ENCODE results near the gene UQCC3.
"Not testable (repeated sequence)": the region's sequence is repeated elsewhere in the genome, so short reads cannot be mapped to it uniquely, and the experiment has no call there.

The UQCC3 gene, protein sequence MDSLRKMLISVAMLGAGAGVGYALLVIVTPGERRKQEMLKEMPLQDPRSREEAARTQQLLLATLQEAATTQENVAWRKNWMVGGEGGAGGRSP

GRCh38 chr11:62671608-62672389 is at the start of gene UQCC3, which contains the start of gene LBHD1:
Gene UQCC3, plus strand, starts transcription at chr11:62671673. Its CDS starts 73 bp downstream, at chr11:62671746.
Gene LBHD1, minus strand, starts transcription at chr11:62672267. Its CDS starts 2,236 bp downstream, at chr11:62670031.
- in situ Hi-C loops (cut with MboI; ENCODE audit: low sequenced_read_pairs): no loop called here

DNA sequence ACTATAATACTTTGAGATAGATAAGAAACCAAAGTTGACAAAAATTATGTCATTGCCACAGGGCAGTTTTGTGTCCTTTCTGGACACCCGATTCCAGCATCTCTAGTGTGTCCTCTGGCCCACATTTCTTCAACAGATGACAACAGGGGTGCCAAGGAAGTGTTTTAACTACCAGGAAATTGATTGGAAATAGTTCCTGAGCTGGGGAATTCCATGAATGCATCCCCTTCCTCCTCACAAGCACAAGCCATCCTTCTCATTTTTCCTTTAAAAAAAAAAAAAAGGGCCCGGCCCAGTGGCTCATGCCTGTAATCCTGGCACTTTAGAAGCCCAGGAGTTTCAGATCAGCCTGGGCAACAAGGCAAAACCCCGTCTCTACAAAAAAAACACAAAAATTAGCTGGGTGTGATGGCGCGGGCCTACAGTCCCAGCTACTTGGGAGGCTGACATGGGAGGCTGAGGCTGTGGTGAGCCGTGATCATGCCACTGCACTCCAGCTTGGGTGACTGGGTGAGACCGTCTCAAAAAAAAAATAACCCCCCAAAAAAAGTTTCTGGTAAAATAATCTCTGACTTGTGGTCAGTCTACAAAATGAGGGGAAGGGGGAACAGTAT is 48.9 kb upstream of the UQCC3 start:
- in situ Hi-C loops (cut with MboI; ENCODE audit: low sequenced_read_pairs): no loop called here

GRCh38 chr11:62627713-62628112 is 43.8 kb upstream of the UQCC3 start:
- in situ Hi-C loops (cut with MboI; ENCODE audit: low sequenced_read_pairs): no loop called here

DNA sequence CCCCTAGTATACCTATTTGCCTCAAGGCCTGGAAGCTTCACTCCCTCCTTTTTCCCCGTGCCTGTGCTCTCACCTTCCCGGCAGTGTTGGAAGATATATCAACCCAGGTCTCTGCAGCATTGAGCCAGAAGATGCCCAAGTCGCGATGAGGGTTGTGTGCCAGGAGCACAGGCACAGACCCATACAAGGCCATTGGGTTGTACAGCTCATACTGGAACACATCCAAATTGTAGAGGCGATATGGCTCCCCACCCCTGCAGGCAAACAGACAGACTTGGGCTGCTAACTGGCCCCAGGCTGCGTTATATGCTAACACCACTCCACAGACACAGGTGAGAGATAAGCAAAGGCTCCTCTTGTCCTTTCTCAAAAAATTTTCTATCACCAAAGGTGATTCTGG is 39.0 kb upstream of the UQCC3 start:
- in situ Hi-C loops (cut with MboI; ENCODE audit: low sequenced_read_pairs): no loop called here

DNA sequence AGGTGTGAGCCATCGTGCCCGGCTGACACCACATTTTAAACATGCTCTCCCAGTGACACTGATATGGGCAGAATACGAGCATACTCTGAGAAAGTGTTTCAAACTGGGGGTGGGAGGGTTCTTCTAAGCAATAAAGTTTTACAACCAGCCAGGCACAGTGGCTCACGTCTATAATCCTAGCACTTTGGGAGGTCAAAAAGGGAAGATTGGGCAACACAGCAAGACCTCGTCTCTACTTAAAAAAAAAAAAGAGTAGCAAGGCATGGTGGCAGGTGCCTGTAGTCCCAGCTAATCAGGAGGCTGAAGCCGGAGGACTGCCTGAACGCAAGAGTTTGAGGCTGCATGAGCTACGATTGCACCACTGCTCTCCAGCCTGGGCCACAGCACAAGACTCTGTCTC is 27.3 kb upstream of the UQCC3 start:
- in situ Hi-C loops (cut with MboI; ENCODE audit: low sequenced_read_pairs): no loop called here

- in situ Hi-C loops (cut with MboI; ENCODE audit: low sequenced_read_pairs): no loop called here
Observed at GRCh38 chr11:62645671-62645945, 25.9 kb upstream of the UQCC3 start.

DNA sequence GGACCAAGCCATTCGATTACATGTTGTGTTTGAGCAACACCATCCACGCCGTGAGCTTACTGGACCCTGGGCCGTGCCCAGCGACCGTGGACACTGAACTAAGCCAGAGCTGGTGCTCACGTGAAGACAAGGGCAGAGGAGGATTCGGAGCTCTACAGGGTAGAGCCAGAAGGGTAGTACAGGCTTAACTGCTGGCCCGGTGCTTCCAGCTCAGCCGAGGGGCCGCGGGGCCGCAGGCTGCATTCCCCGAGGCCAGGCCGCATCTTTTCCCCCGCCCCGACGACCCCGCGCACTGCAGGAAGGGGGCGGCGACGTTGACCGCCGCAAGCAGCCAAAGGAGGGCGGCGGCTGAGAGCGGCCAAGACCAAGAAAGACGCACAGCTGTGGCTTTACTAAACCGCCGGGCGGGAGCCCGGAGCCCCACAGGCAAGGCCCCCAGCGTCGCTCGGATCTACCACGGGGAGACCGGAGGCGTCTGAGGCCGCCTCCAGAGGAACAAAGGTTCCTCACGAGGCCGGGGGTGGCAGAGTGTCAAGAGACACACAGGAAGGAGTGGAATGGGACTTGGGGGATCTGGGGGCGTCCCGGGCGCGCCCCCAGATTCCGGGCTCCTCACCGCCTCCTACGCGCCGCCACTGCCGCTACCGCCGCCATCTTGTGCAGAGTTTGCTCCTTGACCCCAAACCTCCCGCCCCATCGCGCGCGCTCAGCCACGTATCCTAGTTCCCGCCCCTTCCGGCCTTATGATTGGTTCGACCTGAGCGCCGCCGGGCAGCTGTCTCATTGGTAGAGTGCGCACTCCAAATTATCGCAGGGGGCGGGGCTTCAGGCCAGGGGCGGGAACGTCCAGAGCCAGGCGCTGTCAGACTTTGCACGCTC is 25.3 kb upstream of the UQCC3 start, which contains the start of gene GANAB:
TSS of gene GANAB (minus strand) at position 668 of the 879 bp plus-strand sequence. CDS start at position 654, 14 bp downstream.
- in situ Hi-C loops (cut with MboI; ENCODE audit: low sequenced_read_pairs): no loop called here

DNA sequence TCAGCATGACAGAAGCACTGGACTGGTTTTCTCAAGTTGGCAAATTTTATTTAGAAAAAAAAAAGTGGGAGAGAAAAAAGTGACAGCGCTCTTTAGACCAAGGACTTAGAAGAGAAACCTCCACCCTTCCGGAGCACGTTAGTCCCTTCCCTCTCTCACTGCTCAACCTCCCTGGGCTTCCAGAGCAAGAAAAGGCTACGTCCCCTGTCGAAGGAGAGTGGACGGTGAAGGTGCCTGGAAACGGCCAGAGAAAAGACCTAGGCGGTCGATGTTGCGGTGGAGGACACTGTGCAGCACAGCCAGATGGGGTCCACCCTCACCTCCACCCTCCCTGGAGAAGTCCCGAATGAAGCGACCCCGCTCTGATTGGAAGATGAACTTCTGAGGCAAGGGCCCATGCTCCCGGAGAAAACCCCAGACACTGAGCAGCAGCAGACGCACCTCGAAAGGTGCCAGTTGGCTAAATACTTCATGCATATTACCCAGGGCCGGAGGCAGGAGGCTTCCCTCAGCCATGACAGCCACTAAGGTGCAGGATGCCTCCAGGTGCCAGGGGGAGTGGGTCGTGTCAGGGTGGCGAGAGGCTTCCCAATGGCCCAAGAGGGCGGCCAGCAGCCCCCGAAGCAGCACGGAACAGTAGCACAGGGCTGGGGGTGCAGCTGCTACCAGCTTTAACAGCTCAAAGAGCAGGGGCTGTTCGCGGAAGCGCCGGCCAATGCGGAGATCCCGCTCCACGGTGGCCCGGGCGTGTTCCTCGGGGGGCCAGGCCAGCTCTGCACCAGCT is 24.5 kb upstream of the UQCC3 start:
- in situ Hi-C loops (cut with MboI; ENCODE audit: low sequenced_read_pairs): no loop called here

DNA sequence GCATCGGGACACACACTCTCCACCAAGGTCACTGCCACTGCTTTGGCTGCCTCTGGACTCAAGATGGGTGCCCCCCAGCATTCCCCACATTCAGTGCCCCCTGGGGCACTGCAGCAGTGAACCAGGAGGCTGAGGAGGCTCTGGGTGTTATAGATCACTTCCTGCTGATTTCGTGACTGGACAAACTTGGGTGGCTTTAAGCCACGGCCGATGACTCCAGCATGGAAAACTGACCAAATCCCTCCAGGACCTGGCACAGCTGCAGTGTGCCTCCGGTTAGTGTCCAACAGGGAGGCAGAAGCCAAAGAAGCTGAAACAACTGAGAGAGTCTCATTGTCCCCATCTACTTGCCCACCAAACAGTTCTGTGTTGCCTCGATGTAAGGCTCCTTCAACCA is 23.9 kb upstream of the UQCC3 start:
- in situ Hi-C loops (cut with MboI; ENCODE audit: low sequenced_read_pairs): no loop called here

- in situ Hi-C loops (cut with MboI; ENCODE audit: low sequenced_read_pairs): no loop called here
Observed at GRCh38 chr11:62648185-62648966, 23.1 kb upstream of the UQCC3 start.

DNA sequence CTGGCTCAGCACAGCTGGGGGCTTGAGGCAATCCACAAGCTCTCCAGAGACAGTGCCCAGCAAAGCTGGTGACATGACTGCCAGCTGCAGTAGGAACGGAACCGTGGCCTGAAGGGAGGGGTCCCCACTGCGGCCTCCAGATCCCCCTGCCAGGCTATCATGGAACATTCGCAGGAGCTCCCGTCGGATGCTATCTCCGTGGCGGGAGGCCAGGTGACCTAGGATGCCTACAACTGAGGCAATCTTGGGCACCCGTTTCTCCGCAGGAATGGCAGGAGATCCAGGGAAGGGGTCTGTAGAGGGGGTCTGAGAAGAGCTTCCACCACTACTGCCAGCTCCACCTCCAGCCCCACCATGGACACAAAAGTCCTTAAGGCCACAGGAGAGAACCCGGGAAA is 22.5 kb upstream of the UQCC3 start:
- in situ Hi-C loops (cut with MboI; ENCODE audit: low sequenced_read_pairs): no loop called here

DNA sequence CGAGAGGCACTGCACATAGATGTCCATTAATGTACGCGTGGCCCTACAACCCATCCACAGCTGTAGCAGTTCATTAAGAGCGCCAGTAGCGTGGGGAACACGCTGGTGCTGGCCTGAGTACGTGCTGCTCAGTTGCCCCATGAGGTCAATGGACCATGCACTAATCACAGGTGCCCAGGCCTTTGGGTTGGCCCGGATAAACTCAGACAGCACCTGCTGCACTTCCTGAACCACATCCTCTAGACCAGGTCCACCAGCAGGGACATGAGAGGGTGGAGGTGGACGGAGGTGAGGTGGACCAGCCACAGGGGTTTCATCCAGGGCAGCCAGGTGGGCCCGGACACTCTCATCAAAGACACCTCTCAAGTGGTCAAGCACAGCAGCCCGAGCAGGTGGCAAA is 22.0 kb upstream of the UQCC3 start:
- in situ Hi-C loops (cut with MboI; ENCODE audit: low sequenced_read_pairs): no loop called here

DNA sequence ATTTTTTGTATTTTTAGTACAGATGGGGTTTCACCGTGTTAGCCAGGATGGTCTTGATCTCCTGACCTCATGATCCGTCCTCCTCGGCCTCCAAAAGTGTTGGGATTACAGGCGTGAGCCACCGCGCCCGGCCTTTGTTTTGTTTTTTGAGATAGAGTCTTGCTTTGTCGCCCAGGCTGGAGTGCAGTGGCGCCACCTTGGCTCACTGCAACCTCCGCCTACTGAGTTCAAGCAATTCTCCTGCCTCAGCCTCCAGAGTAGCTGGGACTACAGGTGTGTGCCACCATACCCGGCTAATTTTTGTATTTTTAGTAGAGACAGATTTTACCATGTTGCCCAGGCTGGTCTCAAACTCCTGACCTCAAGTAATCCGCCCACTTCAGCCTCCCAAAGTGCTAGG is 21.2 kb upstream of the UQCC3 start:
- in situ Hi-C loops (cut with MboI; ENCODE audit: low sequenced_read_pairs): not testable (repeated sequence)

DNA sequence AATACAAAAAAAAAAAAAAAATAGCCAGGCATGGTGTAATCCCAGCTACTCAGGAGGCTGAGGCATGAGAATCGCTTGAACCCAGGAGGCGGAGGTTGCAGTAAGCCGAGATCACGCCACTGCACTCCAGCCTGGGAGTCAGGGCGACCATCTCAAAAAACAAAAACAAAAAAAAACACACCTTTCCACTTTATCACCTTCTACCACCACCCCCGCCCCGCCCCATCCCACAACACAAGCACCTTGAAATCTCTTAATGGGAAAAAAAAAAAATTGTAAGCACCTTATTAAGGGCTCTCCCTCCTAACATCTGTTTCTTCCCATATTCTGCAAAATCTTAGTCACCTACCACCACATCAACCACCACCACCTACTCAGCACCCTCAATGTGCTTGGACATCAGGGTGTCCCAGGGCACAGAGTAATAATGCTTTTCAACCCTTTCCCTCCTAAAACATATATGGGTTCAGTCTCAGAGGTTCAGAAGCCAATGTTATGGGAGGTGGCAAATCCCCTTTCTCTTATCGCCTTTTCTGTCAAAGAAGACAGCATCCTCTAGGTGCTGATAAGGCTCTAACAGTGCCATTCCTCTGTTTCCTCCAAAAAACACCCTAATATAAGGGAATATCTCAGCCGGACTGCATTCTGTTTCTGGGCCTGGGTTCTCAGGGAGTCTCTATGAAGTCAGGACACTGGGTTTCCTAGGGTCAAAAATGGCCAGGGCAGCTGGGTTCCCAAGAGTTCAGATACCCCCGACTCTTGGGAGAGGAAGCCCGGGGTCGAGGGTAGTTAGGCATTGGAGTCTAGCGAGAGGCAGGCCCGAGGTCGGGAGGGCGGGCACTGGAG is 19.1 kb upstream of the UQCC3 start:
- in situ Hi-C loops (cut with MboI; ENCODE audit: low sequenced_read_pairs): no loop called here

GRCh38 chr11:62654297-62654696 is 17.2 kb upstream of the UQCC3 start:
- in situ Hi-C loops (cut with MboI; ENCODE audit: low sequenced_read_pairs): no loop called here

DNA sequence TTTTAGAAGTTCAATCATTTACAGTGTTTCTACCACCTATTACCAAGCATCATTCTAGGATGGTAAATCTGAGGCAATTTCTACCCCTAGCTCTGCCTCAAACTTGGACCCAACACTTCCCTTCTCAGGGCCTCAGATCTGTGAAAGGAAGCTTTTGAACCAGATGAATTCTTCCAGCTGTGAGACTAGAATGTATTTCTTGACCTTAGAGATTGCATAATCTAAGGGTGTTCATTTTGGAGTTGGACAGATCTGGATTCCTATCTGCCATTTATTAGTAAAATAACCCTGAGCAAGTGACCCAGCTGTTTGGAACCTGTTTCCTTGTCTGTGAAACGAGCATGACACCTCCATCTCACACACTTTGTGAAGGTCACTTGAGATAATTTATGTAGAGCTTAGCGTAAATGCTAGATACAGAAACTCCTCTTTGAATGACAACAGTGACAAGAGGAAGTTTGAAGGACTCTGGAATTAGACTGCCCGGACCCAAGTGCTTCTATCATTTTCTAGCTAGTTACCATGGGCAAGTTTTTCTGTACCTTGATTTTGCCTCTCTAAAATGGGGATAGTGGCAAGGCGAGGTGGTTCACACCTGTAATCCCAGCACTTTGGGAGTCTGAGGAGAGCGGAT is 14.6 kb upstream of the UQCC3 start:
- in situ Hi-C loops (cut with MboI; ENCODE audit: low sequenced_read_pairs): no loop called here

GRCh38 chr11:62664405-62665074 is 6.9 kb upstream of the UQCC3 start:
- in situ Hi-C loops (cut with MboI; ENCODE audit: low sequenced_read_pairs): no loop called here

DNA sequence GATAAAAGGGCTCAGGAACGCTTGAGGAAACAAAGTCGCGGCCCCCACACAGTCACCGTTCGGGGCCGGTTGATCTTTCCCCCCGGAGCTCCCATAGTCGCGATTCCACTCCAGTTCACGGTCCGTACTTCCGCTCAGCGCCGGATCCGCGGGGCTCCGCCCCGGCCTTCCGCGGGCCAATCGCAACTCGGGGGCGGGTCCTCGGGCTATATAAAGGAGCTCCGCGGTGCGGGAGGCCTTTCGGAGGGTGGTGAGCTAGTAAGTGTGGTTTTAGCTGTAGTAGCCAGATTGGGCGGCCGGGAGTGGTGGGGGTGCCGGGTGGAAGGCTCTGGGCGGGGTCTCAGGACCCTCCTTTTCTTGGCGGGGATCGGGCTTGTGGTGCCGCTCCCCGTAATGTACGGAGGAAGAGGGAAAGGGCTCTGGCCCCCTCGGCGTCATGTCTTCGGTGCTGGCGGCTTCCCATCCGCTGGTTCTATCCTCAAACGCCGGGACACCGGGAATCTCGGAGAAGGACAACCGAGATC is 6.3 kb upstream of the UQCC3 start, which contains the start of the genes C11orf98 and CSKMT:
TSS of gene C11orf98 (minus strand) at position 136 of the 524 bp plus-strand sequence. CDS start at position 95, 41 bp downstream.
TSS of gene CSKMT (plus strand) at position 238 of the 524 bp plus-strand sequence. CDS start 568 bp downstream, outside the sequence.
- in situ Hi-C loops (cut with MboI; ENCODE audit: low sequenced_read_pairs): no loop called here
